ENCODE measurements around the gene ADRA2B.
"Not testable (repeated sequence)": the region's sequence is repeated elsewhere in the genome, so short reads cannot be mapped to it uniquely, and the experiment has no call there.

The ADRA2B gene

GRCh38 chr2:96067098-96067660, 49.2 kb downstream of the ADRA2B start:
- DNase-seq (ENCODE audit: low spot score), result not testable (repeated sequence)

GRCh38 chr2:96066511-96066910, 49.9 kb downstream of the ADRA2B start:
- not testable (repeated sequence) for DNase-seq (ENCODE audit: low spot score)

GRCh38 chr2:96065954-96066353, 50.4 kb downstream of the ADRA2B start:
- DNase-seq (ENCODE audit: low spot score), result not testable (repeated sequence)

GRCh38 chr2:96065381-96065930, 50.9 kb downstream of the ADRA2B start:
- no peak for DNase-seq (ENCODE audit: low spot score)

GRCh38 chr2:96064760-96065159, 51.6 kb downstream of the ADRA2B start:
- DNase-seq (ENCODE audit: low spot score), result not testable (repeated sequence)

- not testable (repeated sequence) for DNase-seq (ENCODE audit: low spot score)
Measured at GRCh38 chr2:96064047-96064675, 52.2 kb downstream of the ADRA2B start.

- DNase-seq (ENCODE audit: low spot score), result not testable (repeated sequence)
Measured at GRCh38 chr2:96063116-96063899, 53.1 kb downstream of the ADRA2B start.
